PC-3 (cell line): ENCODE measurements around the gene PLEKHH1. TPM values are rescaled to one million over a fixed set of nuclear protein-coding genes. Genes with fewer than 3 reads are reported as not detected.

Experiments used
- ATAC-seq: fragments of 200-7000 bp; cut with Tn5 transposase; 2 replicates; pipeline ENCODE4 v1.9.1; 2020; ENCODE audit warnings: mild to moderate bottlenecking, moderate library complexity
- BruUV-seq: library from RNA; stranded (reverse); fragments of 400-500 nt; replicated peaks from 2 replicates; lab custom pipeline; 2021; lab: Mats Ljungman, UMichigan
- CTCF ChIA-PET: fragments of 300-600 bp; sonication (Branson Sonifier 250); formaldehyde crosslinking; loops from one replicate; lab custom pipeline; 2022; ENCODE audit warnings: antibody characterized with exemption; lab: Charles Lee
- POLR2A ChIA-PET: fragments of 300-600 bp; sonication (Branson Sonifier 250); formaldehyde crosslinking; loops from one replicate; lab custom pipeline; 2022; ENCODE audit warnings: antibody characterized with exemption; ENCODE audit not compliant: unreplicated experiment; lab: Charles Lee
- DNase-seq: peaks from one replicate; pipeline ENCODE4 v3.0.0-alpha.2; 2015
- H2AFZ ChIP-seq: fragments of 300-600 bp; sonication (generic); 2 replicates; pipeline ENCODE4 v1.6.0; 2016; ENCODE audit warnings: antibody characterized with exemption, low read length
- H3F3A ChIP-seq: fragments of 300-600 bp; sonication (generic); one replicate; pipeline ENCODE4 v1.6.0; 2017; ENCODE audit warnings: antibody characterized with exemption, low read length, control low read depth, mild to moderate bottlenecking; ENCODE audit not compliant: unreplicated experiment
- H3K27ac ChIP-seq: fragments of 300-600 bp; sonication (generic); 2 replicates; pipeline ENCODE4 v1.5.1; 2016; ENCODE audit warnings: mild to moderate bottlenecking, low read length
- H3K27me3 ChIP-seq: fragments of 300-600 bp; sonication (generic); 2 replicates; pipeline ENCODE4 v1.6.1; 2016; ENCODE audit warnings: low read length, mixed read lengths
- H3K36me3 ChIP-seq: fragments of 300-600 bp; sonication (generic); 2 replicates; pipeline ENCODE4 v1.6.1; 2016; ENCODE audit warnings: low read depth, mixed run types, low read length, mixed read lengths
- H3K4me1 ChIP-seq: fragments of 300-600 bp; sonication (generic); 2 replicates; pipeline ENCODE4 v1.5.1; 2016; ENCODE audit warnings: low read length; ENCODE audit not compliant: insufficient read depth
- H3K4me2 ChIP-seq: fragments of 300-600 bp; sonication (generic); 2 replicates; pipeline ENCODE4 v1.6.0; 2016; ENCODE audit warnings: low read length
- H3K4me3 ChIP-seq: fragments of 300-600 bp; sonication (generic); 2 replicates; pipeline ENCODE4 v1.5.1; 2016; ENCODE audit warnings: mild to moderate bottlenecking, low read length, mixed read lengths
- H3K79me2 ChIP-seq: fragments of 300-600 bp; sonication (generic); 2 replicates; pipeline ENCODE4 v1.6.1; 2017; ENCODE audit warnings: low read length, mixed read lengths
- H3K9ac ChIP-seq: fragments of 300-600 bp; sonication (generic); 2 replicates; pipeline ENCODE4 v1.6.0; 2016; ENCODE audit warnings: mild to moderate bottlenecking, low read length
- H3K9me2 ChIP-seq: fragments of 300-600 bp; sonication (generic); replicated peaks from 2 replicates; pipeline ENCODE4 v1.6.1; 2016; ENCODE audit warnings: mixed run types, low read length, mixed read lengths
- H3K9me3 ChIP-seq: fragments of 300-600 bp; sonication (generic); 2 replicates; pipeline ENCODE4 v1.6.1; 2016; ENCODE audit warnings: low read length, mixed read lengths
- H4K20me1 ChIP-seq: fragments of 300-600 bp; sonication (generic); 2 replicates; pipeline ENCODE4 v1.6.1; 2016; ENCODE audit warnings: low read length, mixed read lengths
- EZH2 ChIP-seq: fragments of 300-600 bp; sonication (generic); IDR thresholded peaks from one replicate; pipeline ENCODE4 v1.6.1; 2017; ENCODE audit warnings: antibody characterized with exemption, mild to moderate bottlenecking, low read length; ENCODE audit not compliant: unreplicated experiment
- EZH2phosphoT487 ChIP-seq: fragments of 300-600 bp; sonication (generic); IDR thresholded peaks from 2 replicates; pipeline ENCODE4 v1.6.1; 2018; ENCODE audit warnings: mild to moderate bottlenecking, antibody characterized with exemption, low read length, borderline replicate concordance
- intact Hi-C: fragments of 100-400 bp; cut with micrococcal nuclease; formaldehyde crosslinking; loops from 2 replicates; pipeline ENCODE4 v1.9.0; 2023
- total RNA-seq: library from RNA; depleted of rRNA; stranded (reverse); fragments of >200 nt; gene quantifications from 2 replicates; pipeline ENCODE4 v1.2.3, GENCODE V29; 2014
- TF ChIP-seq, protein P1 (sequence below): fragments of 300-600 bp; sonication (generic); conservative IDR thresholded peaks from 2 replicates; pipeline ENCODE4 v1.5.1; 2017; ENCODE audit warnings: antibody characterized with exemption, low read depth, mild to moderate bottlenecking, low read length

The PLEKHH1 gene
- total RNA-seq, 1 experiment from 2014 or later = 11.1 TPM

DNA sequence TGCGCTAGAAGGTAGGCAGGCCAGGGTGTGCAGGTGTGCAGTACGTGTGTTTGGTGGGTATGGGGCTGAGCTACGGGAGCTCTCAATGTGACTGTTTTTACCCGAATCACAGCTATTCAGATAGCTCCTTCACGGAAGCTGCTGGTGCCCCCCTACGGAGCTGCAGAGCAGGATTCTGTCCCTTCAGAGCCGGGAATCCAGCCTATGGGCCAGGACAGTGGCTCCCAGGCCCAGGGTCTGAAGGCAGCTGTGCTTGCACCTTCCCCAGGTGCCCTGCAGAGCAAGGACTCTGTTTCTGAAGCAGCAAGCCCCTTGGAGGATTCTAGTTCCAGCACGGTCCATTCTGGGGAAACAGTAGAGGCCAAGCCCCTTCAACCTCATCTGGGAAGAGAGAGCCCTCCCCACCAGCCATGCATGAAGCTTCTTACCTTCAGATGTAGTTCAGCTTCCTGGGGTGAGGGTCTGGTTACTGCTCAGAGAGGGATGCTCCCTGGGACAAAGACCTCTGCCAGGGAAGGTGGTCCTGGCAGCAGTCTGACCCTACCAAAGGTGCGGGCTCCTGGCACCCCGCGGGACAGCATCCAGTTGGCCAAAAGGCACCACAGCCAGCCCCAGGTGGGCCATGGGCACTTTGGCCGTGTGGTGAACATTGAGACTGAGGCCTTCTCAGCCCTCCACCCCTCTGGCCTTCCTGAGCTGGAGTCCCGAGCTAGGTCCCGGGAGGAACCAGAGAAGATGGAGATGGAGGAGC is 29.1 kb downstream of the PLEKHH1 start:
- intact Hi-C loops = no loop called here
- Histone ChIP-seq H4K20me1 (no peaks in the 10 kb centered on the region), H3K9ac (no peak overlapping the region), H3K4me2 (no peak overlapping the region), H3F3A (no peaks in the 10 kb centered on the region), H3K79me2 (no peaks in the 10 kb centered on the region), H3K9me2 (no peaks in the 10 kb centered on the region), H3K27ac (no peak overlapping the region), H3K4me3 (no peak overlapping the region), H3K27me3 (no peaks in the 10 kb centered on the region), H3K4me1 (peaks cover under 1% of the 10 kb centered on the region; the same call in 1 of the 2 replicates), H3K9me3 (no peaks in the 10 kb centered on the region), H2AFZ (no peak overlapping the region), H3K36me3 (no peaks in the 10 kb centered on the region)
- no peak for DNase-seq
- CTCF ChIA-PET = interaction anchor here (0.7 kb wide), 1 partner anchor 10 kb away, joined by 6 read pairs; no protein-coding TSS in a partner anchor
- TF ChIP-seq, protein P1, sequence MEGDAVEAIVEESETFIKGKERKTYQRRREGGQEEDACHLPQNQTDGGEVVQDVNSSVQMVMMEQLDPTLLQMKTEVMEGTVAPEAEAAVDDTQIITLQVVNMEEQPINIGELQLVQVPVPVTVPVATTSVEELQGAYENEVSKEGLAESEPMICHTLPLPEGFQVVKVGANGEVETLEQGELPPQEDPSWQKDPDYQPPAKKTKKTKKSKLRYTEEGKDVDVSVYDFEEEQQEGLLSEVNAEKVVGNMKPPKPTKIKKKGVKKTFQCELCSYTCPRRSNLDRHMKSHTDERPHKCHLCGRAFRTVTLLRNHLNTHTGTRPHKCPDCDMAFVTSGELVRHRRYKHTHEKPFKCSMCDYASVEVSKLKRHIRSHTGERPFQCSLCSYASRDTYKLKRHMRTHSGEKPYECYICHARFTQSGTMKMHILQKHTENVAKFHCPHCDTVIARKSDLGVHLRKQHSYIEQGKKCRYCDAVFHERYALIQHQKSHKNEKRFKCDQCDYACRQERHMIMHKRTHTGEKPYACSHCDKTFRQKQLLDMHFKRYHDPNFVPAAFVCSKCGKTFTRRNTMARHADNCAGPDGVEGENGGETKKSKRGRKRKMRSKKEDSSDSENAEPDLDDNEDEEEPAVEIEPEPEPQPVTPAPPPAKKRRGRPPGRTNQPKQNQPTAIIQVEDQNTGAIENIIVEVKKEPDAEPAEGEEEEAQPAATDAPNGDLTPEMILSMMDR = no peak
- TF ChIP-seq EZH2 = no peak
- TF ChIP-seq EZH2phosphoT487 = no peak
- no peak for ATAC-seq
- BruUV-seq = no TSS peak
- POLR2A ChIA-PET = no interaction called here

DNA sequence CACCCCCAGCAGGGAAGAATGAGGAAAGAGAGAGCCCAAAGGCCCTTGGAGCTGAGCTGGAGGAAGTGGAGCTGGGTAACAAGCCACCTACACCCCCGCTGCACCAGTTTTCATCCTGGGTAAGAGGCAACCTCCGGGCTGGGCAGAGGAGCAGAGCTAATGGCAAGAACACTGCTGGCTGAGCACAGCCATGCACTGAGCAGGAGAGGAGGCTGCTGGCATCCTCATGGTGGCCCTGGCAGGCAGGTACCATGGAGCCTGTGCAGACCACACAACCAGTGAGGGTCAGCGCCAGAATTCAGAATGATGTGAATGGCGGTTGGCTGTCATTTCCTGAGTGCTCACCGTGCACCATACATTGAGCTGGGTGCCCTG is 29.7 kb downstream of the PLEKHH1 start:
- no peak overlapping the region for H3K4me2 ChIP-seq
- no peaks in the 10 kb centered on the region for H3K27me3 ChIP-seq
- no peak for ATAC-seq
- H4K20me1 ChIP-seq = no peaks in the 10 kb centered on the region
- peaks cover 6% of the 10 kb centered on the region for H3K4me1 ChIP-seq
- no peak overlapping the region for H3K27ac ChIP-seq
- no peak for DNase-seq
- H3K9me2 ChIP-seq = no peaks in the 10 kb centered on the region
- no peak overlapping the region for H3K9ac ChIP-seq
- H3K79me2 ChIP-seq = no peaks in the 10 kb centered on the region
- POLR2A ChIA-PET = no interaction called here
- no peaks in the 10 kb centered on the region for H3K36me3 ChIP-seq
- CTCF ChIA-PET = no interaction called here
- intact Hi-C loops = no loop called here
- no peak overlapping the region for H2AFZ ChIP-seq
- H3F3A ChIP-seq = no peaks in the 10 kb centered on the region
- no peaks in the 10 kb centered on the region for H3K9me3 ChIP-seq
- BruUV-seq = no TSS peak
- H3K4me3 ChIP-seq = no peak overlapping the region
- TF ChIP-seq, protein P1 = no peak
- TF ChIP-seq EZH2phosphoT487 (no peak), EZH2 (no peak)

DNA sequence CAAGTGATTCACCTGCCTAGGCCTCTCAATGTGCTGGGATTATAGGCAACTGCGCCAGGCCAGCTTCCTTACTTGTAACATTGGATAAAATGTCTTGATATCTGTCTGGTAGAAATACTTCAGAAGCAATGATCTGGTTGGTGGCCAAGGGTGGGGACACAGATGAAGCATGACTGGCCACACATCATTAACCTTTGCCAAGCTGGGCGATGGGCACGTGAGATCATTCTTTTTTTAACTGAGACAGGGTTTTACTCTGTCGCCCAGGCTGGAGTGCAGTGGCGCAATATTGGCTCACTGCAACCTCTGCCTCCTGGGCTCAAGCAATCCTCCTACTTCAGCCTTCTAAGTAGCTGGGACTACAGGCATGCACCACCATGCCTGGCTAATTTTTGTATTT is 31.1 kb downstream of the PLEKHH1 start:
- Histone ChIP-seq H3K4me1 (peaks cover 9% of the 10 kb centered on the region), H3K4me3 (no peak overlapping the region), H3K79me2 (no peaks in the 10 kb centered on the region), H3F3A (no peaks in the 10 kb centered on the region), H3K36me3 (no peaks in the 10 kb centered on the region), H3K27me3 (no peaks in the 10 kb centered on the region), H2AFZ (no peak overlapping the region), H4K20me1 (no peaks in the 10 kb centered on the region), H3K4me2 (no peak overlapping the region), H3K9me3 (no peaks in the 10 kb centered on the region), H3K9me2 (no peaks in the 10 kb centered on the region), H3K9ac (no peak overlapping the region), H3K27ac (no peak overlapping the region)
- TF ChIP-seq EZH2 (no peak), EZH2phosphoT487 (no peak)
- no TSS peak for BruUV-seq
- ATAC-seq (no peak), DNase-seq (no peak)
- CTCF ChIA-PET = no interaction called here
- POLR2A ChIA-PET = no interaction called here
- intact Hi-C loops = no loop called here
